Measurements from ENCODE around the gene EML4. TPM values are rescaled to one million over a fixed set of nuclear protein-coding genes. Genes with fewer than 3 reads are reported as not detected.

The EML4 gene
- total RNA-seq, 1 donor from 2014 or later, result 33.7 TPM

DNA sequence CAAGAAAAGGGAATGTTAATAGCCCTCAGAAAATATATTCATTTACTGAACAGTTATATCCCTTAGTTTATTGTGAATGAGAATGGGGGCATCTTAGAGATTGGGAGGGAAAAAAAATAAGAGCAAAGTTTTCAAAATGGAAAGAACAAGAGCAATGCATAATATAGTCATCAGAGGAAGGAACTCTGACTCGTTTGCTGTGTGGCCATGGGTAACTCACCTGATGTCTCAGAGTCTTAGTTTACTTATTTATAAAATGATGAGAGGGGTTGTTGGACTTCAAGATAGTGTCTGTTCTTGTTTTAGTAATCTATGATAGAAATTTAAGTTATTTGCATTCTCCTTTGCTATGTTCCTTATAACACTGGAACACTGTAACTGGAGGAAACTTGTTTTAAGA is 70.7 kb downstream of the EML4 start:
- TF ChIP-seq, protein P1, sequence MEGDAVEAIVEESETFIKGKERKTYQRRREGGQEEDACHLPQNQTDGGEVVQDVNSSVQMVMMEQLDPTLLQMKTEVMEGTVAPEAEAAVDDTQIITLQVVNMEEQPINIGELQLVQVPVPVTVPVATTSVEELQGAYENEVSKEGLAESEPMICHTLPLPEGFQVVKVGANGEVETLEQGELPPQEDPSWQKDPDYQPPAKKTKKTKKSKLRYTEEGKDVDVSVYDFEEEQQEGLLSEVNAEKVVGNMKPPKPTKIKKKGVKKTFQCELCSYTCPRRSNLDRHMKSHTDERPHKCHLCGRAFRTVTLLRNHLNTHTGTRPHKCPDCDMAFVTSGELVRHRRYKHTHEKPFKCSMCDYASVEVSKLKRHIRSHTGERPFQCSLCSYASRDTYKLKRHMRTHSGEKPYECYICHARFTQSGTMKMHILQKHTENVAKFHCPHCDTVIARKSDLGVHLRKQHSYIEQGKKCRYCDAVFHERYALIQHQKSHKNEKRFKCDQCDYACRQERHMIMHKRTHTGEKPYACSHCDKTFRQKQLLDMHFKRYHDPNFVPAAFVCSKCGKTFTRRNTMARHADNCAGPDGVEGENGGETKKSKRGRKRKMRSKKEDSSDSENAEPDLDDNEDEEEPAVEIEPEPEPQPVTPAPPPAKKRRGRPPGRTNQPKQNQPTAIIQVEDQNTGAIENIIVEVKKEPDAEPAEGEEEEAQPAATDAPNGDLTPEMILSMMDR (conservative IDR thresholded peaks at IDR 0.05; ENCODE audit: low read depth, low read length), result no peak
- H3K4me3 ChIP-seq (ENCODE audit: low read depth, low read length), result no peak overlapping the region
- DNase-seq (ENCODE audit: low read depth), result no peak

DNA sequence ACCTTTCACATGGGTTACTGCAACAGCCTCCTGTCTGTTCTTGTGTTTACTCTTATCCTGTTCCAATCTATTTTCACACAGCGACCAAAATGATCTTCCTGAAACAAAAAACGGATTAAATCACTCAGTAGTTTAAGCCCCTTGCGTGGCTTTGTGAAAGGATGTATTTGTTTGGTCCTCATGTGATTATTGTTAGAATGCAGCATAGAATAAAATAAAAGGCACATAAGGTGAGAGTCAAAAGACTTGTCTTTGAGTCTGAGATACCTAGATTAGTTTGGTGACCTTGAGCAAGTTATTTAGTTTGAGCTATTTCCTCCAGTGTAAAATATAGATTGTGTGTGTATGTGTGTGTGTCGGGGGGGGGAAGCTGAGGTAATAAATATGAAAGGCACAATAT is 72.4 kb downstream of the EML4 start:
- TF ChIP-seq, protein P1 (conservative IDR thresholded peaks at IDR 0.05; ENCODE audit: low read depth, low read length), result no peak
- no peak for DNase-seq (ENCODE audit: low read depth)

DNA sequence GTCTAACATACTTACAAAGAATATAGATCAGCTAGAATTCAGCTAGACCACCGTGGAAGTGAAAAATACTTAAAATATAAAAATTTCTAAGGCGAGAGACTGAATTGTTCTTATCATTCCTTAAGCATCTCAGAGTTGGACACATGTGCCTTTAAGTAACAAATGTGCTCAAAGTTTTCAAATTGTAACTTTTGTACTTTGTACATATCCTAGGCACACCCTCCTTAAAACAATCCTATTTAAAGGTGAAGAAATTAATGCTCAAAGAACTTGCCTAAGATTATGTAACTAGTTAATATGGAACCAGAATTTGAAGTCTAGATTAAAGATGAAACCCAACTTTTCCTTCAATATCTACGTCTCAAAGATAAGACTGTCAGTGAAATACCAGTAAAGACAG is 74.1 kb downstream of the EML4 start:
- no peak overlapping the region for H3K4me3 ChIP-seq (ENCODE audit: low read depth, low read length)
- TF ChIP-seq, protein P1 (conservative IDR thresholded peaks at IDR 0.05; ENCODE audit: low read depth, low read length), result no peak
- no peak for DNase-seq (ENCODE audit: low read depth)

More for the DNA sequence above, 72.4 kb downstream of the EML4 start:
- no peak overlapping the region for H3K4me3 ChIP-seq (ENCODE audit: low read depth, low read length)

DNA sequence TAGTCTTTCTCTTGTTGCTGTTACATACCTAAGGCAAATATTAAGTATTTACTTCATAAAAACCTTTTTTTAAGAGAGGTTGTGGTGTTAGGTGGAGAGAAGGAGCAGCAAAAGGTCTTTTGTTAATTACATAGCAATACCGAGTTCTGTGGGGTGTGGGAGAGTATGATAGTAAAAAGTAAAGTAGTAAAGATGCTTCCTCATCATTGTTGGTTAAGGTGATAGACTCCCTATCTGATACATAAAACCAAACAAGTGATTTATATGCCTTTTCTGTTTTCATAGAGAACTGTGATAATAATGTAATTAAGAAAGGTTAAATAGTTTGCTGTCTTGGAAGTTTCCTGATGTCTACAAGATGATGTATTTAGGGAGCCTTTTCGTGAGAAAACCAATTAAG is 75.4 kb downstream of the EML4 start:
- H3K4me3 ChIP-seq (ENCODE audit: low read depth, low read length), result no peak overlapping the region
- TF ChIP-seq, protein P1 (conservative IDR thresholded peaks at IDR 0.05; ENCODE audit: low read depth, low read length), result no peak
- DNase-seq (ENCODE audit: low read depth), result no peak

DNA sequence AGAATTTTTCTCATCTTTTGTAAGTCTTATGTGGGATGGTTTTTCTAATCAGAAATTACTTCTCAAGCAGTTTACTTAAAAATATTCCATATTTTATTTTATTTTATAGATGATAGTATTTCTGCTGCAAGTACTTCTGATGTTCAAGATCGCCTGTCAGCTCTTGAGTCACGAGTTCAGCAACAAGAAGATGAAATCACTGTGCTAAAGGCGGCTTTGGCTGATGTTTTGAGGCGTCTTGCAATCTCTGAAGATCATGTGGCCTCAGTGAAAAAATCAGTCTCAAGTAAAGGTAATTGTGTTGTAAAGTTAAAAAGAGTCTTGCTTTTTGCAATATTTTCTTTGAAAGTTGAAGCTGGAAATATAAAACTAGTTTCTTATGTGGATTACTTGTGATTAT is 76.2 kb downstream of the EML4 start:
- TF ChIP-seq, protein P1 (conservative IDR thresholded peaks at IDR 0.05; ENCODE audit: low read depth, low read length), result no peak
- H3K4me3 ChIP-seq (ENCODE audit: low read depth, low read length), result no peak overlapping the region
- no peak for DNase-seq (ENCODE audit: low read depth)

DNA sequence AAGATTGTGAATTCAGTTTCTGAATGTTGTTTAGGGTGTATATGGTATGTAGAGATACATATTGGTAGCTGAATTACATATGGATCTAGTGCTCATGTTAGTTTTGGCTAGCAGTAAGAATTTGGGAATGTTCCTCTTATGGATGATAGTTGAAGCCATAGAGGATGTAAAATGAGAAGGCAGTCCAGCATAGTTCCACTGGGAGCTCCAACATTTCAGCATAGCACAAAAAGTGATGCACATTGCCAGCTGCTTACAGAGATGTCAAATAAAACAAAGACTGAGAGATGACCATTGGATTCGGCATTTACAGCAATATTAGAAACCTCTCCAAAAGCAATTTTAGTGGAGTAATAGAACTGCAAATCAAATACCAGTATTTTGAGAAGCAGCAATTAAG is 77.4 kb downstream of the EML4 start:
- no peak for DNase-seq (ENCODE audit: low read depth)
- H3K4me3 ChIP-seq (ENCODE audit: low read depth, low read length), result no peak overlapping the region
- TF ChIP-seq, protein P1 (conservative IDR thresholded peaks at IDR 0.05; ENCODE audit: low read depth, low read length), result no peak

DNA sequence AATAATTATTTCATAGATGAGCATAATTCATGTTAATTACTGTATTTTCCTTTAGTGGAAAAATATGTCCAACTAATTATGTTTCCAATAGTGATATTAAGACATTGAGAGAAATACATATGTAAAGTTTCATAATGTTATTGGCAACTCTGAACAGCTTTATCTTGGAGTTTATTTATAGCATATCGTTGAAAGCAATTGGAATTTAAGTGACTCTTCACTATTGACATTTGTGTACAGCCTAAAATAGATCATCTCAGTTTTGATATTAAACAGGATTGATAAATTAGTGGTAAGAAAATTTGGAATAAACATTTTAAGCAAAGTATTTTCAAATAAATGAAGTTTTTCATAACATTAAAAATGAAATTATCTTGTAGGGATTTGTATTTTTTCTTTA is 79.7 kb downstream of the EML4 start:
- no peak for DNase-seq (ENCODE audit: low read depth)
- H3K4me3 ChIP-seq (ENCODE audit: low read depth, low read length), result no peak overlapping the region
- TF ChIP-seq, protein P1 (conservative IDR thresholded peaks at IDR 0.05; ENCODE audit: low read depth, low read length), result no peak
